ENCODE data around the gene PLXDC2. TPM values are rescaled to one million over a fixed set of nuclear protein-coding genes. Genes with fewer than 3 reads are reported as not detected.

PLXDC2 gene
- total and polyA plus RNA-seq, 7 donors, result 1.8 to 44.6 (median 18.2) TPM

DNA sequence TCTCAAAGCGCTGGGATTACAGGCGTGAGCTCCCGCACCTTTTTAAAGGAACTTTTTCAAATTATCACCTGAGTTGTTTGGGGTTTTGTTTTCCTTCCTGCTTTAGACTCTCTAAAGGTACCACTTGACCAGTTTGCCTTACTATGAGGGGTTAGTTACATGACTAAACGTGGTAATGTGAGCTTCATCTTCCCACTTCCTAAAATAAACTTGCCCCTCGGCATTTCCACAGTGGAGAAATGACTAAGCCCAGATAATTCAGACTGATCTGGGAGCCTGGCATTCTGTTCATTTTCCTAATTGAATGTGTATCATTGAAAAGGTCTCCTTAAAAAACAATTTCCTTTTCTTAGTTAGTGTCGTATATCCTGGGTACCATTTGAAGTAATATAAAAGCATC is 163.4 kb downstream of the PLXDC2 start:
- whole genome bisulfite sequencing, 2 donors, result 91 to 93% methylated on average over 6 of the region's 6 CpGs
- no peak for TF ChIP-seq POLR2AphosphoS5 (IDR thresholded peaks at IDR 0.05)
- TF ChIP-seq, protein P1, sequence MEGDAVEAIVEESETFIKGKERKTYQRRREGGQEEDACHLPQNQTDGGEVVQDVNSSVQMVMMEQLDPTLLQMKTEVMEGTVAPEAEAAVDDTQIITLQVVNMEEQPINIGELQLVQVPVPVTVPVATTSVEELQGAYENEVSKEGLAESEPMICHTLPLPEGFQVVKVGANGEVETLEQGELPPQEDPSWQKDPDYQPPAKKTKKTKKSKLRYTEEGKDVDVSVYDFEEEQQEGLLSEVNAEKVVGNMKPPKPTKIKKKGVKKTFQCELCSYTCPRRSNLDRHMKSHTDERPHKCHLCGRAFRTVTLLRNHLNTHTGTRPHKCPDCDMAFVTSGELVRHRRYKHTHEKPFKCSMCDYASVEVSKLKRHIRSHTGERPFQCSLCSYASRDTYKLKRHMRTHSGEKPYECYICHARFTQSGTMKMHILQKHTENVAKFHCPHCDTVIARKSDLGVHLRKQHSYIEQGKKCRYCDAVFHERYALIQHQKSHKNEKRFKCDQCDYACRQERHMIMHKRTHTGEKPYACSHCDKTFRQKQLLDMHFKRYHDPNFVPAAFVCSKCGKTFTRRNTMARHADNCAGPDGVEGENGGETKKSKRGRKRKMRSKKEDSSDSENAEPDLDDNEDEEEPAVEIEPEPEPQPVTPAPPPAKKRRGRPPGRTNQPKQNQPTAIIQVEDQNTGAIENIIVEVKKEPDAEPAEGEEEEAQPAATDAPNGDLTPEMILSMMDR (IDR thresholded peaks at IDR 0.05), result no peak
- TF ChIP-seq POLR2A (IDR thresholded peaks at IDR 0.05), result no peak
- TF ChIP-seq EP300 (IDR thresholded peaks at IDR 0.05), result no peak
- intact Hi-C loops (cut with DNase I), result no loop called here
- H3K36me3 ChIP-seq, result no peaks in the 10 kb centered on the region
- H3K4me1 ChIP-seq, result peaks cover 0 to 14% (median 6%) of the 10 kb centered on the region in 4 donors
- DNase-seq, result no peak
- no peak overlapping the region for H3K4me3 ChIP-seq
- no peaks in the 10 kb centered on the region for H3K27me3 ChIP-seq
- H3K27ac ChIP-seq, result no peak overlapping the region
- H3K9me3 ChIP-seq, result no peaks in the 10 kb centered on the region

DNA sequence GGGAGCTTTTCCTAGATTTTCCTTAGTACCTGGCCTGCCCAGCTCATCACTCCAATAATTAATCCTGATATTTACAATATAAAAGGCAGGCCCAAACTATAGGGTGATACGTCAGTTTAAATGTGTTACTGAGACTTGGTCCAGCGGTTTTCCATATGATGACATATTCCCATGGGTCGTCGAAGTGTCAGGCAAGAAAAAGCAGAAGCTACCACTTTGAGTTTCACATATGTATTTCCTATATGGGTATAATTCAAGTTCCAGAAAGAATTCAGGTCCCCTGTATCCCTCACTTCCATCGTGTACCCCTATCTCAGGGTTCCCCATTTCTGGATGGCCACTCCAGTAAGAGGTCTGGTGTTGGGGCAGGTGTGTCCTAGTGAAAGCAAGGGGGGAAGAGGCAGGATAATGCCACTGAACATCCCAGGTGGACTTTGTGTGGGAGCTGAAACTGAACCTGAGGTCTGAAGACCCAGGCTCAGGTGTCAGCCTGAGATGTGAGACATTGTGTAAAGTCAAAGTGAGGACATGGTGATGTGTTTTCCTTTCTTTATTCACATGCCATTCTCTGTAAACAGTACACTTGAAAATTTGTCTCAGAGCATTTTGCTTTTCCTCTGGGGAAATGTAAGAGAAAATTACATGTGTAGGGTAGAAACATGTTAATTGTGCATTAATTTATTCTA is 167.8 kb downstream of the PLXDC2 start:
- intact Hi-C loops (cut with DNase I), result no loop called here
- Histone ChIP-seq H3K9me3 (no peaks in the 10 kb centered on the region), H3K4me1 (peaks cover 0 to 17% (median 6%) of the 10 kb centered on the region in 4 donors), H3K36me3 (no peaks in the 10 kb centered on the region), H3K27me3 (no peaks in the 10 kb centered on the region), H3K27ac (no peak overlapping the region), H3K4me3 (no peak overlapping the region)
- TF ChIP-seq POLR2AphosphoS5 (IDR thresholded peaks at IDR 0.05) (no peak), EP300 (IDR thresholded peaks at IDR 0.05) (no peak), POLR2A (IDR thresholded peaks at IDR 0.05) (no peak)
- TF ChIP-seq, protein P1 (IDR thresholded peaks at IDR 0.05), result no peak
- 87 to 96% methylated on average over 5 of the region's 5 CpGs for WGBS, 2 donors
- DNase-seq, result no peak

DNA sequence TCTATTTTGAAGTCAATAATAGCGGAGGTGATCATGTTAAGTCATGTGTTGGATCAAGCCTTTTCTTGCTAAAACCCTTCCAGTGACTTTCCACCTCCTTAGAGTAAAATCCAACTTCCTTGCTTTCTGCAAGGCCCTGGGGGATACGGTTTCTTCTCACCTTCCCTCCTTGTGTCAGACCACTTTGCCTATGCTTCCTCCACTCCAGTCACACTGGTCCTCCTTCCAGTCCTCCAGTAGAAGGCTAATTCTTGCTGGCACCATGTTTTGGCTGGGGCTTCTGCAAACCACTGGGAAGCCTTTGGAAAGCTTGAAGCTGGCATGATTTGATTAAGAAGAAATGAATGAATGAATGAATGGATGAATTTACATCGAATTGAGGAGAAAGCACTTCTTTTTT is 169.5 kb downstream of the PLXDC2 start:
- TF ChIP-seq EP300 (IDR thresholded peaks at IDR 0.05) (no peak), POLR2A (IDR thresholded peaks at IDR 0.05) (no peak), POLR2AphosphoS5 (IDR thresholded peaks at IDR 0.05) (no peak)
- TF ChIP-seq, protein P1 (IDR thresholded peaks at IDR 0.05), result no peak
- no peak overlapping the region for H3K4me3 ChIP-seq
- intact Hi-C loops (cut with DNase I), result no loop called here
- H3K36me3 ChIP-seq, result no peaks in the 10 kb centered on the region
- peaks cover 0 to 17% (median 6%) of the 10 kb centered on the region in 4 donors for H3K4me1 ChIP-seq
- WGBS, 2 donors, result 78 to 84% methylated on average over 3 of the region's 3 CpGs
- no peak for DNase-seq
- H3K27me3 ChIP-seq, result no peaks in the 10 kb centered on the region
- H3K9me3 ChIP-seq, result no peaks in the 10 kb centered on the region
- H3K27ac ChIP-seq, result peak overlapping the region in 2 of 4 donors; percentile 67 to 71

DNA sequence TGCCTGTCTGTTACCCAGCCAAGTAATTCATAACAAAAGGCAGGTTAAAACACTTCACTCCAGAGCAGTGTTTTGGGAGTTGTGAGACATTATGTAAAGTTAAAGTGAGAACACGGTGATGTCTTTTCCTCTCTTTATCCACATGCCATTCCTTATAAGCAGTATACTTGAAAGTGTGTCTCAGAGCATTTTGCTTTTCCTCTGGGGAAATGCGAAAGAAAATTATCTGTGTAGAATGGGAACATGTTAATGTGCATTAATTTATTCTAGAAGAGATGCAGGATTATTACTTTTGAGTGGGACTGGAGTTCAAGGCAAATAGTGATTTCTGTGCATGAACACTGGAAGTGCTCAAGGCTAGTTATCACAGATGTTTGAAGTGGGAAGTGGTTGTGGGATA is 170.4 kb downstream of the PLXDC2 start:
- H3K27ac ChIP-seq, result peak overlapping the region; percentile 25 to 71 (median 56)
- TF ChIP-seq POLR2A (IDR thresholded peaks at IDR 0.05) (no peak), EP300 (IDR thresholded peaks at IDR 0.05) (peak in 1 of 4 donors; percentile 19), POLR2AphosphoS5 (IDR thresholded peaks at IDR 0.05) (peak in 3 of 4 donors; percentile 42 to 46 (median 44))

DNA sequence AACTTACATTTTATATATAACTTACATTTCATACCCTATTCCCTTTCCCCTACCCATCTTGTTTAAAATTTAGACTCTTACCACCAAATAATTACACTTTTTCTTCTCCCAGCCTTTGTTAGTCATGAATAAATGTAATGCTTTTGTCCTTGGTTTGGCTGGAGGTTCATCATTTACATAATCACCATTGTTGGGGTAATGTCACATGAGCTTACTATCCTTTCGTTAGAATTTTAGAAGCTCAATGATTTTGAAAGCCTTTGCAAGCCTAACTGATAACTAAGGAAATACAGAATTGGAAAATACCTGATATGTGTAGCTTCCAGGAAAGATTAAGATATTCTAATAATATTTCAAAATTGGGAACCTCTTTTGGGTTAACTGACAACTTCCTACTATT is 171.7 kb downstream of the PLXDC2 start:
- Histone ChIP-seq H3K27ac (no peak overlapping the region), H3K4me3 (no peak overlapping the region), H3K27me3 (no peaks in the 10 kb centered on the region), H3K9me3 (no peaks in the 10 kb centered on the region), H3K36me3 (no peaks in the 10 kb centered on the region), H3K4me1 (peaks cover 0 to 17% (median 6%) of the 10 kb centered on the region in 4 donors)
- intact Hi-C loops (cut with DNase I), result no loop called here
- 2 to 51% methylated on average over 1 of the region's 1 CpG for WGBS, 2 donors
- TF ChIP-seq, protein P1 (IDR thresholded peaks at IDR 0.05), result no peak
- TF ChIP-seq EP300 (IDR thresholded peaks at IDR 0.05) (no peak), POLR2AphosphoS5 (IDR thresholded peaks at IDR 0.05) (no peak), POLR2A (IDR thresholded peaks at IDR 0.05) (no peak)
- DNase-seq, result no peak

More for the DNA sequence above, 170.4 kb downstream of the PLXDC2 start:
- 85 to 89% methylated on average over 2 of the region's 2 CpGs for WGBS, 2 donors
- Histone ChIP-seq H3K4me3 (no peak overlapping the region), H3K4me1 (peaks cover 0 to 17% (median 6%) of the 10 kb centered on the region in 4 donors), H3K36me3 (no peaks in the 10 kb centered on the region), H3K9me3 (no peaks in the 10 kb centered on the region), H3K27me3 (no peaks in the 10 kb centered on the region)
- intact Hi-C loops (cut with DNase I), result no loop called here
- no peak for DNase-seq
